Right atrium auricular region (tissue), 2 donors: ENCODE results near the gene ZNF273. TPM values are rescaled to one million over a fixed set of nuclear protein-coding genes. Genes with fewer than 3 reads are reported as not detected.
"Not testable (repeated sequence)": the region's sequence is repeated elsewhere in the genome, so short reads cannot be mapped to it uniquely, and the experiment has no call there.

Experiments used
- DNase-seq: peaks from one replicate; pipeline ENCODE4 v3.0.0-alpha.2; 2019; ENCODE audit warnings: low spot score
- H3K27ac ChIP-seq, 2 donors: fragments of 200-600 bp; sonication (generic); 1 replicate in 1 of 2; 2 replicates in 1 of 2; pipeline ENCODE4 v1.5.1; 2016 to 2019
- H3K27me3 ChIP-seq, 2 donors: fragments of 200-600 bp; sonication (generic); one replicate each; pipeline versions ENCODE4 v1.5.1 to v1.6.0; 2017 to 2019
- H3K36me3 ChIP-seq: fragments of 200-600 bp; sonication (generic); one replicate; pipeline ENCODE4 v1.5.1; 2016
- H3K4me1 ChIP-seq, 2 donors: fragments of 200-600 bp; sonication (generic); one replicate each; pipeline versions ENCODE4 v1.5.1 to v1.6.0; 2017 to 2019
- H3K4me3 ChIP-seq, 2 donors: fragments of 200-600 bp; sonication (generic); 1 replicate in 1 of 2; 2 replicates in 1 of 2; pipeline ENCODE4 v1.5.1; 2017 to 2019; ENCODE audit warnings: mild to moderate bottlenecking in 1 of 2, moderate library complexity in 1 of 2
- H3K9me3 ChIP-seq, 2 donors: fragments of 200-600 bp; sonication (generic); one replicate each; pipeline ENCODE4 v1.5.1; 2019
- total RNA-seq, 2 donors: library from RNA; depleted of rRNA; stranded (reverse); fragments of >200 nt; gene quantifications; one replicate each; pipeline ENCODE4 v1.1.0, GENCODE V29; 2016
- TF ChIP-seq, protein P1 (sequence below), 2 donors: fragments of 200-600 bp; sonication (generic); IDR thresholded peaks; one replicate each; pipeline ENCODE4 v1.5.1; 2019; ENCODE audit warnings: antibody characterized with exemption in 2 of 2

ZNF273 gene
- total RNA-seq, 2 donors from 2014 or later, result 1.1 to 1.6 TPM

DNA sequence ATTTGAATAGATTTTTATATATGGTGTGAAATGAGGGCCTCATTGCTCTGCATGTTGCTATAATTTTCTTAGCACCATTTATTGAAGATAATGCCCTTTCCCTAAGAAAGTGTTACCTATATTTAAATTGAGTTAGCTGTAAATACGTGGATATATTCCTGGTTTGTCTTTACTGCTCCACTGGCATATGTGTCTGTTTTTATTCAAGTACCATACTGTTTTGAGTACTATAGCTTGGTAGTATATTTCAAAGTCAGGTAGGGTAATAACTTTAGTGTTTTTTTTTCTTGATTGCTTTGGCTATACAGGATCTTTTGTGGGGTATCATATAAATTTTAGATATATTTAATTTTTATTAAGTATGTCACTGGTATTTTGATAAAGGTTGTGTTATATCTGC is 31.4 kb downstream of the ZNF273 start:
- Histone ChIP-seq H3K4me3 (no peak overlapping the region), H3K4me1 (no peaks in the 10 kb centered on the region), H3K27ac (no peak overlapping the region), H3K36me3 (no peaks in the 10 kb centered on the region), H3K9me3 (peaks cover 0 to 25% of the 10 kb centered on the region in 2 donors), H3K27me3 (no peaks in the 10 kb centered on the region)
- TF ChIP-seq, protein P1, sequence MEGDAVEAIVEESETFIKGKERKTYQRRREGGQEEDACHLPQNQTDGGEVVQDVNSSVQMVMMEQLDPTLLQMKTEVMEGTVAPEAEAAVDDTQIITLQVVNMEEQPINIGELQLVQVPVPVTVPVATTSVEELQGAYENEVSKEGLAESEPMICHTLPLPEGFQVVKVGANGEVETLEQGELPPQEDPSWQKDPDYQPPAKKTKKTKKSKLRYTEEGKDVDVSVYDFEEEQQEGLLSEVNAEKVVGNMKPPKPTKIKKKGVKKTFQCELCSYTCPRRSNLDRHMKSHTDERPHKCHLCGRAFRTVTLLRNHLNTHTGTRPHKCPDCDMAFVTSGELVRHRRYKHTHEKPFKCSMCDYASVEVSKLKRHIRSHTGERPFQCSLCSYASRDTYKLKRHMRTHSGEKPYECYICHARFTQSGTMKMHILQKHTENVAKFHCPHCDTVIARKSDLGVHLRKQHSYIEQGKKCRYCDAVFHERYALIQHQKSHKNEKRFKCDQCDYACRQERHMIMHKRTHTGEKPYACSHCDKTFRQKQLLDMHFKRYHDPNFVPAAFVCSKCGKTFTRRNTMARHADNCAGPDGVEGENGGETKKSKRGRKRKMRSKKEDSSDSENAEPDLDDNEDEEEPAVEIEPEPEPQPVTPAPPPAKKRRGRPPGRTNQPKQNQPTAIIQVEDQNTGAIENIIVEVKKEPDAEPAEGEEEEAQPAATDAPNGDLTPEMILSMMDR (IDR thresholded peaks at IDR 0.05), result no peak
- no peak for DNase-seq

DNA sequence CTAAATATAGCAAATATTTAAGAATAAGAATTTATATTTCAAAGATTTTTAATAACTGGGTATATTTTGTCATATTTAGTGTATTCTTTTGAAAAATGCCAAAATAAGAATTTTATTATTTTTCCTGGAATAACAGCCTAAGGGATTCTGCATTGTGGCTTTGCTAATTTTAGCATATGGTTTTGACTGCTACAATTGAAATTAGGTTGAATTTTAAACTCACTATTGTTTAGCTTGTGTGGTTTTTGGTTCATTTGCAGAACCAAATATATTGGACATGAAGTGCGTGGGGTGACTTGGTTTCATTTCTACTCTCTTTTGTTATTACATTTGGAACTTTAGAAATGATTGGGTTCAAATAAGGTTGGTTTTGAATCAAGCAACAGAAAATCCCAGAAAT is 35.5 kb downstream of the ZNF273 start:
- no peaks in the 10 kb centered on the region for H3K36me3 ChIP-seq
- no peaks in the 10 kb centered on the region for H3K4me1 ChIP-seq
- no peak overlapping the region for H3K27ac ChIP-seq

GRCh38 chr7:64940021-64940420 is 36.9 kb downstream of the ZNF273 start:
- not testable (repeated sequence) for H3K27ac ChIP-seq, H3K4me3 ChIP-seq, H3K36me3 ChIP-seq, H3K27me3 ChIP-seq, DNase-seq, H3K4me1 ChIP-seq, H3K9me3 ChIP-seq

More for the DNA sequence above, 35.5 kb downstream of the ZNF273 start:
- Histone ChIP-seq H3K9me3 (peaks cover 0 to 15% of the 10 kb centered on the region in 2 donors), H3K27me3 (no peaks in the 10 kb centered on the region), H3K4me3 (no peak overlapping the region)
- TF ChIP-seq, protein P1 (IDR thresholded peaks at IDR 0.05), result no peak
- no peak for DNase-seq

DNA sequence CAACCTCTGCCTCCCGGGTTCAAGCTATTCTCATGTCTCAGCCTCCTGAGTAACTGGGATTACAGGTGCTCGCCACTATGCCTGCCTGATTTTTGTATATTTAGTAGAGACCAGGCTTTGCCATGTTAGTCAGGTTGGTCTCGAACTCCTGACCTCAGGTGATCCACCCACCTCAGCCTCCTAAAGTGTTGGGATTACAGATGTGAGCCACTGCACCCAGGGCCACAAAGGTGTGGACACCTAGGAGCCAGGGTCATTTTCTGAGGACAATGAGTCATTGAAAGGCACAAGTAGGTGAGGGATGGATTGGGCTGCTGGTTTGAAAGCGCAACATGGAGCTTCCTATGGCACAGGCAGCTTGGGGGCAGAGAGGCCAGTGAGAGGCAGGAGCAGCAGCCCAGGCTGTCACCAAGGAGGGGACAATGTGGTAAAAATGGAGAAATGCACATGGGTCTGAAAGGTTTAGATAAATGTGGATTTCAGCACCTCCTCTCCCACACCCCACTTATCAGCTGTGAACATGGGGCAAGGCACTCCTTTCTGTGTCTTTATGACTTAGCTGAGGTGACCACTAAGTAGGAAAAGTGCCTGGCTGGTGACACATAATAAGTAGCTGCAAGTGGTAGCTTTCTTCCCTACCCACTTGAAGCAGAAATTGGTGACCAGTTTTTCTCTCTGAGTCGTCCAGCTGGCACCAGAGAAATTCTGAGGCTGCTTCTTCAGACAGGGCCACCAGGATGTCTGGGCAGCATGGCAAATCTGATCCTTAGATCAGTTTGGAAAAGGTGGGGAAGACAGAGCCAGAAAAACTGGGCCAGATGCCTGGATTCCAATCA is 41.8 kb downstream of the ZNF273 start:
- not testable (repeated sequence) for DNase-seq, H3K4me1 ChIP-seq, H3K27ac ChIP-seq, H3K36me3 ChIP-seq, H3K9me3 ChIP-seq, H3K4me3 ChIP-seq
- H3K27me3 ChIP-seq, result peaks cover 4 to 11% of the 10 kb centered on the region in 2 donors

DNA sequence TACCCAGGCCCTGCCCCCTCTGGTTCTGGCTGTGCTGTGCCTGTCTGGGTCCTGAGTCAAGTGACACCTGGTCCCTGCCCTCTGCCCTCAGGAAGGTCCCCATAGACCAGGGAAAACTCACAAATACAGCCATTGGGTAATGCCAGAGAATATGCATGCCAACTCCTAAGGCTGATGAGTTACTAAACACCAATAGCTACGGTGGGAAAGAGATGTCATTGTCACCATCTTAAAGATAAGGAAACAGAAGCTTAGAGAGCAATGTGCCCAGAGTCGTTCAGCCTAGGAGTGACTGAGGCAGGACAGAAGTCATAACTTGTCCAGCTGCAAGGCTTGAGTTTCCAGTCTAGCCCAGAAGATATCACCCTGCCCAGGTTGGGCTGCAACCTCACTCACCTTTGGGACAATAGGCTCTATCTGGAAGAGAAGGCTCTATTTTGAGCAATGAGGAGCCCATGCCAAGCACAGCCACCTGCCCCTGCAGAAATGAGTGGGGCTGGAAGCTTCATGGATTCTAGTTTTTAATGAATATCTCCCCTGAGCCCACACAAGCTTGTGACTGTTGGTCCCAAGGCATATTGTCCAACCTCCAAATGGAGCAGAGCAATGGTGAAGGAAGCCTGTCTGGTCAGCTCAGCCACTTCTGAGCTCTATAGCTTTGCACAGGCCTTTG is 42.6 kb downstream of the ZNF273 start:
- no peak for DNase-seq
- Histone ChIP-seq H3K4me1 (peaks cover 0 to 10% of the 10 kb centered on the region in 2 donors), H3K27me3 (peaks cover 4 to 11% of the 10 kb centered on the region in 2 donors), H3K36me3 (no peaks in the 10 kb centered on the region), H3K27ac (no peak overlapping the region), H3K4me3 (no peak overlapping the region), H3K9me3 (no peaks in the 10 kb centered on the region)
- TF ChIP-seq, protein P1 (IDR thresholded peaks at IDR 0.05), result no peak

DNA sequence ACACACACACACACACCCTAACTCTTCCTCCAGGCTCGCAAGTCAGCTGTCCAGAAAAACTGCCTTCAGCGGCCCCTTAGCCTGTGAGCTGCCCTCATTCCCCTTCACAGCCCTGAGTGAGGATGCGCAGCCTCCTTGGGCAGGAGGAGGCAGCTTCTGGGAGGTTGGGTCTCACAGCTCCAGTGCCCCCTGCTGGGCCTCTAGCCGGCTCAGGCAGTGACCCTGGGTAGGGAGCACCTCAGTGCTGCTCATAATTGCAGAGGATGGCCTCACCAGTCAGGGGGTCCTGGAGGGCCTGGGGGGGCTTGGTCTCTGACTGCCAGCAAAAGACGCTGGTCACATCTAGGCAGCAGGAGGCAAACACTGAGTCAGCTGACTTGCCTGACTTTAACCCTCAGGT is 43.7 kb downstream of the ZNF273 start:
- no peak for DNase-seq
- peaks cover 4 to 11% of the 10 kb centered on the region in 2 donors for H3K27me3 ChIP-seq
- no peaks in the 10 kb centered on the region for H3K36me3 ChIP-seq
- no peaks in the 10 kb centered on the region for H3K9me3 ChIP-seq
- H3K4me1 ChIP-seq, result peaks cover 0 to 10% of the 10 kb centered on the region in 2 donors
- no peak overlapping the region for H3K27ac ChIP-seq
- TF ChIP-seq, protein P1 (IDR thresholded peaks at IDR 0.05), result peak in 1 of 2 donors; percentile 19
- H3K4me3 ChIP-seq, result no peak overlapping the region
